Adrenal gland (tissue), 12 donors: ENCODE results near the gene SOCS3. TPM values are rescaled to one million over a fixed set of nuclear protein-coding genes. Genes with fewer than 3 reads are reported as not detected.

Experiments
- DNase-seq, 7 donors: peaks; one replicate each; pipeline ENCODE4 v3.0.0-alpha.2; 2019 to 2020
- H3K27ac ChIP-seq, 5 donors: fragments of 200-600 bp; sonication (generic) in 4 of 5; 1 replicate in 3 of 5; 2 replicates in 2 of 5; pipeline versions ENCODE4 v1.5.1 to v1.8.0; 2016 to 2020; ENCODE audit warnings: mild to moderate bottlenecking in 1 of 5
- H3K27me3 ChIP-seq: fragments of 200-600 bp; 2 replicates; pipeline ENCODE4 v1.8.0; 2021
- H3K36me3 ChIP-seq, 2 donors: fragments of 200-600 bp; replicated peaks in 1 of 2; 1 replicate in 1 of 2; 2 replicates in 1 of 2; pipeline versions ENCODE4 v1.5.1 to v1.8.0; 2018 to 2022
- H3K4me1 ChIP-seq, 2 donors: fragments of 200-600 bp; replicated peaks in 1 of 2; 1 replicate in 1 of 2; 2 replicates in 1 of 2; pipeline versions ENCODE4 v1.5.1 to v1.8.0; 2018 to 2021
- H3K4me3 ChIP-seq, 4 donors: fragments of 200-600 bp; sonication (generic) in 3 of 4; one replicate each; pipeline ENCODE4 v1.5.1; 2016 to 2018
- H3K9me3 ChIP-seq, 3 donors: fragments of 200-600 bp; sonication (generic) in 1 of 3; replicated peaks in 1 of 3; 1 replicate in 2 of 3; 2 replicates in 1 of 3; pipeline versions ENCODE4 v1.5.1 to v1.8.0; 2016 to 2021
- POLR2A ChIP-seq, 2 donors: fragments of 450-650 bp; IDR thresholded peaks; one replicate each; pipeline ENCODE4 v1.6.1; 2017; ENCODE audit warnings: antibody characterized with exemption in 2 of 2, mild to moderate bottlenecking in 2 of 2, moderate library complexity in 1 of 2
- WGBS, 4 donors: extraction: QIAGEN DNeasy Blood & Tissue Kit in 2 of 4; methylation state at CpG; one replicate each; pipeline versions ENCODE4 v1.1.5 to v1.1.7; 2013 to 2017; 5-methylcytosine and 5-hydroxymethylcytosine counted together
- intact Hi-C, 2 donors: fragments of 100-400 bp; cut with DNase I; formaldehyde crosslinking; loops; one replicate each; pipeline versions ENCODE4 v1.14.1 to v1.15.0; 2022 to 2023
- polyA plus RNA-seq, 3 donors: library from polyadenylated mRNA; stranded (reverse); fragments of 200-250 nt in 2 of 3; fragments of 350-450 nt in 1 of 3; fragmentation: Illumina TruSeq in 1 of 3; extraction: RNeasy Lipid Tissue Mini Kit (QIAGEN cat#74804) in 1 of 3; gene quantifications; one replicate each; pipeline ENCODE4 v1.2.3, GENCODE V29; 2013 to 2014
- total RNA-seq, 9 donors: library from RNA; depleted of rRNA in 4 of 9; stranded (reverse); fragments of >200 nt in 4 of 9; fragments of 120-200 nt in 1 of 9; fragmentation: NEBNext Ultra II Directional in 1 of 9; extraction: Animal tissue kit (Norgen Biotek cat#: 25700) in 1 of 9; gene quantifications; one replicate each; pipeline versions ENCODE4 v1.1.0 to v1.2.4, GENCODE V29; 2013 to 2023
- TF ChIP-seq, protein P1 (sequence below), 6 experiments: fragments of 450-650 bp in 4 of 6; fragments of 200-600 bp in 2 of 6; sonication (generic) in 1 of 6; IDR thresholded peaks; 1 replicate in 5 of 6; 2 replicates in 1 of 6; pipeline versions ENCODE4 v1.5.1 to v1.8.0; 2016 to 2021; ENCODE audit warnings: antibody characterized with exemption in 6 of 6, mild to moderate bottlenecking in 2 of 6, moderate library complexity in 1 of 6
- donor health status: healthy with polysubstance abuse.
- donor health status: Bipolar disorder and iron deficiency.
- donor health status: DM: yes; HTN: yes; CAD: no.
- donor health status: DM: no; HTN: no; CAD: no.
- donor health status: DM: no; HTN: no; CAD: no.
- donor health status: DM: yes; HTN: yes; CAD: no.

Gene SOCS3
- total and polyA plus RNA-seq, 12 donors, result 2.4 to 114 (median 39.8) TPM

GRCh38 chr17:78379131-78379491 is 19.2 kb upstream of the SOCS3 start:
- 4 to 6% (median 4%) methylated on average over 5 to 7 of the region's 7 CpGs for WGBS, 4 donors
- peaks cover 31 to 75% of the 10 kb centered on the region in 2 donors for H3K4me1 ChIP-seq

GRCh38 chr17:78378225-78379130 is 18.6 kb upstream of the SOCS3 start, which contains the start of gene PGS1:
TSS of gene PGS1 (plus strand) at chr17:78378649. CDS start at chr17:78378666, 17 bp downstream.
- DNase-seq, result peak; percentile 68 to 85 (median 76)
- H3K36me3 ChIP-seq, result peaks cover 0 to 4% of the 10 kb centered on the region in 2 donors
- intact Hi-C loops, result no loop called here
- peaks cover 28 to 69% of the 10 kb centered on the region in 2 donors for H3K4me1 ChIP-seq
- TF ChIP-seq POLR2A (IDR thresholded peaks at IDR 0.05), result peak; percentile 65 to 68
- TF ChIP-seq, protein P1, sequence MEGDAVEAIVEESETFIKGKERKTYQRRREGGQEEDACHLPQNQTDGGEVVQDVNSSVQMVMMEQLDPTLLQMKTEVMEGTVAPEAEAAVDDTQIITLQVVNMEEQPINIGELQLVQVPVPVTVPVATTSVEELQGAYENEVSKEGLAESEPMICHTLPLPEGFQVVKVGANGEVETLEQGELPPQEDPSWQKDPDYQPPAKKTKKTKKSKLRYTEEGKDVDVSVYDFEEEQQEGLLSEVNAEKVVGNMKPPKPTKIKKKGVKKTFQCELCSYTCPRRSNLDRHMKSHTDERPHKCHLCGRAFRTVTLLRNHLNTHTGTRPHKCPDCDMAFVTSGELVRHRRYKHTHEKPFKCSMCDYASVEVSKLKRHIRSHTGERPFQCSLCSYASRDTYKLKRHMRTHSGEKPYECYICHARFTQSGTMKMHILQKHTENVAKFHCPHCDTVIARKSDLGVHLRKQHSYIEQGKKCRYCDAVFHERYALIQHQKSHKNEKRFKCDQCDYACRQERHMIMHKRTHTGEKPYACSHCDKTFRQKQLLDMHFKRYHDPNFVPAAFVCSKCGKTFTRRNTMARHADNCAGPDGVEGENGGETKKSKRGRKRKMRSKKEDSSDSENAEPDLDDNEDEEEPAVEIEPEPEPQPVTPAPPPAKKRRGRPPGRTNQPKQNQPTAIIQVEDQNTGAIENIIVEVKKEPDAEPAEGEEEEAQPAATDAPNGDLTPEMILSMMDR (IDR thresholded peaks at IDR 0.05), result no peak
- H3K9me3 ChIP-seq, result no peaks in the 10 kb centered on the region
- no peaks in the 10 kb centered on the region for H3K27me3 ChIP-seq
- 1 to 7% (median 2%) methylated on average over 12 to 89 of the region's 89 CpGs for WGBS, 4 donors
- peak within 1 kb of the TSS; percentile 74 to 93 (median 83) for H3K27ac ChIP-seq
- peak within 1 kb of the TSS; percentile 73 to 97 (median 83) for H3K4me3 ChIP-seq

More at GRCh38 chr17:78379131-78379491, 19.2 kb upstream of the SOCS3 start:
- no peaks in the 10 kb centered on the region for H3K27me3 ChIP-seq
- TF ChIP-seq, protein P1 (IDR thresholded peaks at IDR 0.05), result no peak
- TF ChIP-seq POLR2A (IDR thresholded peaks at IDR 0.05), result no peak
- peak overlapping the region; percentile 74 to 93 (median 83) for H3K27ac ChIP-seq
- peak in 1 of 7 donors; percentile 24 for DNase-seq
- no peaks in the 10 kb centered on the region for H3K9me3 ChIP-seq
- intact Hi-C loops, result no loop called here
- peaks cover 0 to 4% of the 10 kb centered on the region in 2 donors for H3K36me3 ChIP-seq
- H3K4me3 ChIP-seq, result peak overlapping the region; percentile 73 to 97 (median 83)

GRCh38 chr17:78377858-78378224 is 18.0 kb upstream of the SOCS3 start:
- no peak for DNase-seq
- 51 to 64% (median 52%) methylated on average over 8 to 14 of the region's 14 CpGs for WGBS, 4 donors
- H3K4me3 ChIP-seq, result peak overlapping the region in 2 of 4 donors; percentile 75 to 97
- peak overlapping the region; percentile 74 to 93 (median 83) for H3K27ac ChIP-seq
- H3K27me3 ChIP-seq, result no peaks in the 10 kb centered on the region
- intact Hi-C loops, result no loop called here
- peaks cover 0 to 4% of the 10 kb centered on the region in 2 donors for H3K36me3 ChIP-seq
- H3K4me1 ChIP-seq, result peaks cover 28 to 63% of the 10 kb centered on the region in 2 donors
- TF ChIP-seq, protein P1 (IDR thresholded peaks at IDR 0.05), result no peak
- TF ChIP-seq POLR2A (IDR thresholded peaks at IDR 0.05), result no peak
- no peaks in the 10 kb centered on the region for H3K9me3 ChIP-seq

GRCh38 chr17:78376161-78376560 is 16.3 kb upstream of the SOCS3 start:
- H3K4me1 ChIP-seq, result peaks cover 17 to 49% of the 10 kb centered on the region in 2 donors
- WGBS, 4 donors, result 83 to 87% (median 85%) methylated on average over 5 of the region's 5 CpGs
- H3K4me3 ChIP-seq, result no peak overlapping the region
- no peaks in the 10 kb centered on the region for H3K27me3 ChIP-seq
- H3K36me3 ChIP-seq, result peaks cover 0 to 4% of the 10 kb centered on the region in 2 donors
- H3K27ac ChIP-seq, result peak overlapping the region in 2 of 5 donors; percentile 79 to 81
- TF ChIP-seq POLR2A (IDR thresholded peaks at IDR 0.05), result no peak
- TF ChIP-seq, protein P1 (IDR thresholded peaks at IDR 0.05), result no peak
- intact Hi-C loops, result no loop called here
- no peak for DNase-seq
- no peaks in the 10 kb centered on the region for H3K9me3 ChIP-seq
